Smooth muscle cell of the brain vasculature (primary cell): Measurements from ENCODE around the gene METTL14.
"Not testable (repeated sequence)": the region's sequence is repeated elsewhere in the genome, so short reads cannot be mapped to it uniquely, and the experiment has no call there.

ENCODE experiments used
- DNase-seq: peaks from one replicate; pipeline ENCODE4 v3.0.0-alpha.2; 2012; ENCODE audit warnings: low read depth, low spot score

METTL14 gene

GRCh38 chr4:118684873-118685811 is at the start of gene METTL14:
TSS of gene METTL14 (plus strand) at chr4:118685392. CDS start at chr4:118685535, 143 bp downstream.
- peak; percentile 86 for DNase-seq

DNA sequence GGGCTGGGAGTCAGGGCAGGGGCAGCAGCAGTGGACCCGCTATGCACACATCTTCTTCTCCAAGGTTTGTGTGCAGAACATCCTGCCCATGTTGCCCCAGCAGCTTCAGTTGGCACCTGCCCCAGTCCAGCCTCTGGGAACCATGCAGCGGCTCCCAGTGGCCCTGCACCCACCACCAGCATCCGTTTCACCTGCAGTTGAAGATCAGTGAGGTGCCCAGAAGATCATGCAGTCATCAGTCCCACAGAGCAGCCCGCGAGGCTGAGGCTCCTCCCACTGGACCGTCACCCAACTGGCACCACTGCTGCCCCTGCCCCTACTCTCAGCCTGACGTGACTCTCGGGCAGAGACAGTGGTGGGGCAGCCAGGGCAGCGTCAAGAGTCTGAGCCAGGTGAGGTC is 49.1 kb upstream of the METTL14 start:
- not testable (repeated sequence) for DNase-seq

DNA sequence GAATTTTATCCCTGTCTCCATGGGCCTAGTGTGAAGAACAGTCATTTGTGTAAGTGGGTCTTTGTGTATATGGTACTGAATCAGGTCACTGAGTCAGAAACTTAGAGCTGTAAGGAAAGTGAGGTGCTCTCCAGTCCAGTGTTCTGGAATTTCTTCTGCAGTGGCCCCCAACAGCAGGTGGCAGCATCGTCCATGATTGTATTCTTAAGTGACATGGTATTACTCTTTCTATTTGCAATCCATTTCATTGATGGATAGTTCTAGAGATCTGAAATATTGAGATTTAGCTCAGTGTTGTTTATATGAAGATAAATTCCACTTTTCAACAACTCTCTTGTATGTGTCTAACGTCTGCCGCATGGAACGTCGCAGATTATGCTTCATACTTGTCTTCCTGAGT is 20.5 kb upstream of the METTL14 start:
- DNase-seq: not testable (repeated sequence)

DNA sequence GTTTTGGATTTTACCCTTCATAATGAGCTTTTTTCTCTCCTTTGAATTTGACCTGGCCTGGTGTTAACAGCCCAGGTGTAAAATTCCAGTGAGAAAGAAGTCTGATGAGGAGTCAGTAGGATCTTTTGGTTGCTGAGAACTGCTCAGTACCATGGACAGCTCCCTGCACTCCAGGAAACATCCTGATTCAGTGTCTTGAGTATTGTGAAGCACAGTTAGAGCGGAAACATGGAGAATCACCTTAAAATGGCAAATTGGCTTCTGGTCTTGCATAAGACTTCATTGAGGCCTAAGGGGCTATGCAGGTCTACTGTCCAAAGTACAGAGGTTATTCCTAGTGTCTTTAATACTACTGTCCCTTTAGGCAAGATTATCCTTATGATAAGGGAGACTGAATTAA is 16.0 kb upstream of the METTL14 start:
- not testable (repeated sequence) for DNase-seq

DNA sequence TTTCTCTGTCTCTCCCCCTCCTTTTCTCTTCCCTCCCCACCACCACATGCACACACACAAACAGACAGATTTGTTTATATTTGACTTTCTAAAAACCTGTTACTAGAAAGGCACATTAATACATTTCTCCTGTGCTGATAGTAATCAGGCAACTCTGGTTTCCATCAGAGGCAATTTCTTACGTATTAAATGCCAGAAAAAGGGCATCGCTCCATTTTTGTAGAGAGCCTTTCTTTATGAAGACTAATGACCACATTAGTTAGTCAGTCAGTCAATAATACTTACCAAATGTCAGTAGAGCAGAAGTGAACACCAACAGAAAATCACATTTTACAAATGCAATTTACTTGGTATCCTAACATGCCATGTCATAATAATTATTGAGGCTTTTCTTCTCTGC is 14.2 kb upstream of the METTL14 start:
- DNase-seq: not testable (repeated sequence)

GRCh38 chr4:118676128-118676527 is 9.1 kb upstream of the METTL14 start:
- no peak for DNase-seq

GRCh38 chr4:118680808-118681207 is 4.4 kb upstream of the METTL14 start:
- DNase-seq: no peak

DNA sequence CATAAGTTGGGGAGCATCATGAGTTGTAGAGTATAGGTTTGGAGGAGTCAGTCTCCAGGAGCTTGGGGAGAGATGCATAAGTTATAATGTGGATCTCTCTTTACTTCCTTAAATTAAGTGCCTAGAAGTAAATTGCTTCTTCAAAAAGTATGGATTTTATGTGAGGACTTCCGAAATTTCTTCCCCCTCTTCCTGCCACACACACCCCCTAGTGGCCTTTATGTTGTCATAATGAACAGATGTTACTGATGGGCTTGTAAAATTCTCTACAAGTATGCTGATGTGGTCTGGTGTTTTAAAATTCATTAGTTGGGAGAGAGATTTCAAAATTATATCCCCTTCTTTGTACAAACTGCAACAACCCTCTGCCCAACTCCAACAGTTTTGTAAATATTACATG is 2.3 kb upstream of the METTL14 start:
- DNase-seq: no peak

DNA sequence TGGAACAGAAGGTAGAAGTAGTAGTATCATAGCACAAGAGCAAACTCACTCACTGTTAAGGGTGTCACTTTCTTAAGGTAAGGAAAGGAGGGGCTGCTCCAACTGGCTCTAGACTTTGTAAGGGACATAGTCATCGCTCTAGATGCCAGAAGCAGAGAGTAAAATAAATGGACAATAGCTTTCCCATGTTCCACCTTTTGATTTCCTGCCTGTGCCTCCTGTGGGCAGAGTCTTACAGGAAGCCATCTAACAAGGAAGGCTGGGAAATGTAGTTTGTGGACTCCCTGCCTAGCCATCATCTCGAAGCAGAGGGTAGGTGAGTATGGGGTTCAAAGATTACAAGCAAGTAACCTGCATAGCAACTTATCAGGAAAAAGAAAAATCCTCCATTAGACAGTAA is 1.7 kb upstream of the METTL14 start:
- DNase-seq: no peak

DNA sequence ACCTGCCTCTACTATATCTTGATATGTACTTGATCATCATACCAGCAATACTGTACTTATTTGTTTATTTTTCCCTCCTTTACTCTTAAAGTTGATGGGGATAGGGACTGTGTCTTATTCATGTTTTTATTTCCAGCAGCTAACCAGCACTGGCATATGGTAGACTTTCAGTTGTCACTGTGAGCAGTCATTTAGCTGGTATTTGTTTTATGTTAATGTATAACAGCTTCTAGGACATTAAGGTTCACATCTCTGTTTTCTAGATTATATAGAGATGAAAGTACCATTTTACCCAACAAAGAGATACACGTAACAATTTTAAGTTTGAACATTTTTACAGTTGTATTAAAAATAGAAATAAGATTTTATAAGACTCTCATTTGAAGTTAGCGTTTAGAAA is 17.9 kb downstream of the METTL14 start:
- no peak for DNase-seq

GRCh38 chr4:118711052-118711451 is 25.9 kb downstream of the METTL14 start:
- DNase-seq: no peak

GRCh38 chr4:118712872-118713271 is 27.7 kb downstream of the METTL14 start:
- no peak for DNase-seq

DNA sequence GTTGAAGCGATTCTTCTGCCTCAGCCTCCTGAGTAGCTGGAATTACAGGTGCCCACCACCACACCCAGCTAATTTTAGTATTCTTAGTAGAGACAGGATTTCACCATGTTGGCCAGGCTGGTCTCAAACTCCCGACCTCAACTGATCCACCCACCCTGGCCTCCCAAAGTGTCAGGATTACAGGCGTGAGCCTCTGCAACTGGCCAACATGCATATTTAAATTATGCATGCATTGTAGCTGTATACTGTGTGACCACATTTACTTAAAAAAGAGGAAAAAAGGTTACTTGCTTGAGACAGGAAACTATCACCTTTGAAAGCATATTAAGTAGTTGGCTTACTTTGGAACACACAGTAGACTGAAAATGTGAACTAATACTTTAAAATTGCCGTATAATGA is 29.5 kb downstream of the METTL14 start:
- DNase-seq: no peak

DNA sequence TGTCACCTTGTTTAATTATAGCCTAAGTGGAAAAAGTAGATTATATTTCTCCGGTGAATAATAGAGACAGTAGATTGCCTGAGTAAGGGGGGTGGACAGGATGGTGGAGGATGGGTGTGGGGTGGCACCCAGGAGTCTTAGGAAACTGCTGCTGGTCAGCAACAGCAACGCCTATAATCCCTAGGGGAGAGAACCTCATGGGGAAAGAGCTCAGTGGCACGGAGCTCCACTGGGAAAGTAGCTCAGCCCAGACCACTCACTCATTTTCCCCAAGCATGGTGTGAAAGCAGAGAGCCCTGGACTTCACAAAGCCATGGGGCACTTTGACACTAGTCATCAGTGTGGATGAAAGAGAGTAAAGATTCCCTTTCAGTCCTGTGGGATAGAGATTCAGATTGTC is 31.1 kb downstream of the METTL14 start:
- DNase-seq: no peak

GRCh38 chr4:118718511-118719170 is 33.4 kb downstream of the METTL14 start:
- no peak for DNase-seq

GRCh38 chr4:118721752-118722151 is 36.6 kb downstream of the METTL14 start:
- DNase-seq: no peak

- DNase-seq: no peak
These were observed 38.2 kb downstream of the METTL14 start for GRCh38 chr4:118723369-118723768.

DNA sequence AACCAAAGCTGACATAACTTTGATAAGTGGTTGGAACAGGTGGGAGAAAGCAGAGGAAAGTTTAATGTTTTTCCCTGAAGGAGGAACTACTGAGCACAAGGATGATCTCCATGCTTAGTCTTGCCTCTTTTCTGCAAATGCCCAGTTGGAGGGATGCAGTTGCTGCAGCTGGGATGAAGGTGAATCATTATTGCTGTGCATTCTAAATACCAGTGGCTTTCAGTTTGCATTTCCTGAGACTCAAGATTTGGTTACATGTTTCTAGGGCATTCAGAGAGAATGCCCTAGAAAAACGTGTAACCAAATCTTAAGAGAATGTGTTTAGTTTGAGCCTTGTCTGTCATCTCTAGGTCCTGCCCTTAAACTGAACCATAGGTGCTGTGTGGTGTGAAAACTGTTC is 42.2 kb downstream of the METTL14 start:
- DNase-seq: no peak

- DNase-seq: peak; percentile 23
These were observed 44.4 kb downstream of the METTL14 start for GRCh38 chr4:118729287-118730286.

- no peak for DNase-seq
These were observed 45.5 kb downstream of the METTL14 start for GRCh38 chr4:118730683-118731082.

DNA sequence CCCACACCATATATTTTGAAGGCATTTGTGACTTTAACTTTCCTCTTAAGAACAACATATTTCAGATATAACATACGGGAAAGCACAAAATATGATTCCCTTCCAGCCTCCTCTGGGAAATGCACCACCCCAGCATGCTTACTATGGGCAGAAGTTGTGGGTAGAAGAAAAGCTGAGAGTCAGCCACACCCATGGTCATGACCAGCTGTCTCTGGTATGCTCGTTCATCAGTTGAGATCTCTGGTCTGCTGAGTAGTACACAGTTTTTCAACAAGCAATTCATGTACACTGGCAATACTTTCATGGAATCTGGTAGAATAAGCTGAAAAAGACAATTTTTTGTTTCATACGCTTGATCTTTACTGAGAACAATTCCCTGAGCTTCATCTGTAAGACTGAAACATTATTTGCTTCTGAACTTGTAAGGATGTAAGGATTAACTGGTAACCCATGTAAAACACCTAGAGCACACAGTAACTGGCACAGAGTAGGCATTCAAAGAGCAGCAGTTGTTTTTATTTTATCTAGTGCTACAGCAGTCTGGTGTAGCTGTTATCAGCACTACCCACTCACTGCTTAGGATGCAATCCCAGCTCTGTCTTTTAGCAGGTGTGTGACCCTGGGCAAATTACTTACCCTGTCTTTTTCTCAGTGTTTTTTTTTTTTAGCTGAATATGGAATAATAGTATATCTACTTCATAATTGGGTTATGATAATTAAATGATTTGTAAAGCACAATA is 47.6 kb downstream of the METTL14 start:
- DNase-seq: no peak
